WTC11 (cell line): ENCODE data around the gene PRAMEF8.
"Not testable (repeated sequence)": the region's sequence is repeated elsewhere in the genome, so short reads cannot be mapped to it uniquely, and the experiment has no call there.

Source experiments
- CTCF ChIP-seq: fragments of 200-600 bp; IDR thresholded peaks from 2 replicates; pipeline ENCODE4 v1.8.0; 2022; ENCODE audit warnings: antibody characterized with exemption
- ELF4 ChIP-seq: sonication (generic); formaldehyde crosslinking; IDR thresholded peaks from 2 replicates; pipeline ENCODE4 v1.8.1; 2022; ENCODE audit warnings: low read depth, mild to moderate bottlenecking, moderate library complexity, missing genetic modification reagents
- NFATC4 ChIP-seq: fragments of 250-450 bp; sonication (Bioruptor Pico); IDR thresholded peaks from 2 replicates; pipeline ENCODE4 v1.9.0; 2021; ENCODE audit warnings: mild to moderate bottlenecking

DNA sequence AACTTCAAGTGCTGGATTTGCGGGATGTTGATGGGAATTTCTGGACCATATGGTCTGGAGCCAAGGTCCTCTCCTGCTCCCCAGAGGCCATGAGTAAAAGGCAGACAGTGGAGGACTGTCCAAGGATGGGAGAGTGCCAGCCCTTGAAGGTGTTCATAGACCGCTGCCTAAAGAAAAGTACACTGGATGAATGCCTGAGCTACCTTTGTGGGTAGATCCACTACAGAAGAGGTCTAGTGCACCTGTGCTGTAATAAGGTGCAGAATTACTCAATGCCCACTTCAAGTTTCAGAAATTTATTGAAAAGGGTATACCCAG lies 38.4 kb downstream of the PRAMEF8 start:
- TF ChIP-seq NFATC4 (CRISPR knock-in tag); CTCF; ELF4: not testable (repeated sequence)
